ENCODE measurements around the gene SLC22A23.

SLC22A23 gene

DNA sequence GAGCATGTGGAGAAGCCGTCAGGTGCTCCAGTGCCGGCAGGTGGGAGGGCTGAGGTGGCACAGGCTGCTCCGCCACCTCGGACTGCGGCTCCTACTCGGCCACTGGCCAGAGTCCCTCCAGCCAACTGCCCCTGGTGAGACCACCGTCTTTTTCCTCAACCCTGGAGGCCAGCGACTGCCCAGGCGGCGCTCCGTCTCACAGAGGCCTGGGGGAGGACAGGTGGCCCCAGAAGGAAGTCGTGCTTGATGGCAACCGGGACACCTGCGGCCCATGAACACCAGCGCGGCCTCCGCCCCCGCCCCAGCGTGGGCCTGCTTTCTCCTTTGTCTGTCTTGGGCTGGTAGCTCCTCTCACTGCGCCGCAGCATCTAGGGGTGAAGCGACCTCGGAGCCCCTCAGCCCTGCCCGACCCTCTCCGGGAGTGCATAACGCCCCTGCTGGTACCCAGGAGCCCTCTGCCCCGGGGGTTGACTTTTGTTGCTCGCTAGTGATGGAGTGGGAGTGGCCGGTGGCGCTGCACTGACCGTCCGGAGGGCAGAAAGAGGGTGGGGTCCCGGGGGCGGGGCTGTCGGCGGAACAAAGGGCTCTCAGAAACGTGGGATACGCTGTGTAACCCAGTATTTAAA, 228.7 kb downstream of the SLC22A23 start:
- DNase-seq (ENCODE audit: low read depth, low spot score), result no peak

GRCh38 chr6:3227363-3228045, 229.3 kb downstream of the SLC22A23 start, which contains the start of gene TUBB2B:
TSS of gene TUBB2B (minus strand) at chr6:3227653. CDS start at chr6:3227543, 110 bp downstream.
- DNase-seq (ENCODE audit: low read depth, low spot score), result no peak

DNA sequence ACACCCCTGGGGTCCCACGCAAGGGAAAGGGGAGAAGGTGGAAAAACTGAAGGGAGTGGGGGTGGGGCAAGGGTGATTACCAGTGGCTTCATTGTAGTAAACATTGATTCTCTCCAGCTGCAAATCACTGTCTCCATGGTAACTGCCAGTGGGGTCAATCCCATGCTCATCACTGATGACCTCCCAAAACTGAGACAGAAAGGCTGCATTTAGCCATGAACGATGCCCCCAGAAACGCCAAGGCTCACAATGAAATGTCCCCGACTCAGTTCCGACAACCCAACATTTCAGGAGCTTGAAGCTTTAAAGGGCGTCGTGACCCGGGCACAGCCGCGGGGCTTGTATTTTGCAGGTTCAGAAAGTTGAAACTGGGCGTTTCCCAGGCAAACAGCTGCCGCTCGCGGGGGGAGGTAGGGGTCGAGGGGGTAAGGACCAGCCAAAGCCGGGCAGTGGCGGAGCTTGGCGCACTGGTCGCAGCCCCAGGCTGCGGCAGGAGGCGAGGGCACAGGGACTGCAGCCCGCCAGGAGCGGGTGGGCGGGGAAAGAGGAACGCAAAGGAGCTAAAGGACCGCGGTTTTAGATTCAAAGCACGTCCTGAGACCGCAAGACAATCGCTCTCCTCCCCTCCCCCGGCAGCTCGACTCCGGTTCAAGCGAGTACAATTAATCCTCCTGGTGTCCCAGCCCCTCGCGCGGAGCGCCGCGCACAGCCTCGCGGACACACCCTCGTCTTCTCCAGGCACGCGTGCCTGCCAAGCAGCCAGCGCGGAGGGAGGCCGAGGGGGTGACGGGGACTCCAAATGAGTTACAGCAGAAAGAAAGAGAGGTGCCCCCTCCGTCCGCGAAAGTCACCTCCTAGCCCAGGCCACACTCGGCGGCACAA, 230.1 kb downstream of the SLC22A23 start:
- no peak for DNase-seq (ENCODE audit: low read depth, low spot score)

- no peak for DNase-seq (ENCODE audit: low read depth, low spot score)
Observed at GRCh38 chr6:3226042-3226441, 230.8 kb downstream of the SLC22A23 start.

DNA sequence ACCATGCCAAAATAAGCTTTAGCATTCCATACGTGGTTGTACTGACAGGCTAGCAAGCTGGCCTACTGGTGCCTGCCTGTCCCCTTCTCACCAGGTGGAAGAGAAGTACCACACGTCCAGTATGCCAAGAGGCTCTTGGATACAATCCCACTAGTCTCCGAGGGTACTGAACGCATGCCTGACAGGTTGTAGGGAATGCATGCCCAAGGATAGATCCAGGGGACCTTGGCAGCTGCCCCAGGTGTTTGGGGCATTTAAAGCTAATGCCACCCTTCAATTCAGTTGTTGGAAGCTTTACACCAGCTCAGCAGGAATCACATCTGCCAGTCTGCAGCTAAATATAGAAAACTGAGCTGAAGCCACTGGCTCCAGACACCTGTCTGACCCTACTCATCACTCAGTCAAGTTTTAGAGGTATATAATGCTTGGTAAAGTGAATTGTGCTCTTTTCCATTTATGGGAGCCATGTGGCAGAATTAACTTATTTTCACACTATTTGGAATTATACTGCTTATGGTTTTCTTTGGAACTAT, 234.3 kb downstream of the SLC22A23 start:
- no peak for DNase-seq (ENCODE audit: low read depth, low spot score)

GRCh38 chr6:3221578-3221977, 235.3 kb downstream of the SLC22A23 start:
- no peak for DNase-seq (ENCODE audit: low read depth, low spot score)

DNA sequence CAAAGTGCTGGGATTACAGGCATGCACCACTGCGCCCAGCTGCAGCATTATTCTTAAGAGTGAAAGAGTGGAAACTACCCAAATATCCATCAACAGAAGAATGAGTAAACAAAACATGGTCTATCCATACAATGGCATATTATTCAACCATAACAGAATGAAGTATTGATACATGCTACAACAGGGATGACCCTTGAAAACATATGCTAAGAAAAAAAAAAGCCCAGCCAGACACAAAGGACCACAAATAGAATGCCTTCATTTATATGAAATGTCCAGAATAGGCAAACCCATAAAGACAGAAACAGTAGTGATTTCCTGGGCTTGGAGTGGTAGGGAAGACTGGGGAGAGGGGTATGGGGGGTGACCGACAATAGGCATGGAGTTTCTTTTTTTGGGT, 236.5 kb downstream of the SLC22A23 start:
- no peak for DNase-seq (ENCODE audit: low read depth, low spot score)

Measured in brain pericyte (primary cell).